ENCODE results near the gene CACFD1. TPM values are rescaled to one million over a fixed set of nuclear protein-coding genes. Genes with fewer than 3 reads are reported as not detected.

Gene CACFD1
- total and polyA plus RNA-seq, 2 of the 13 experiments (the other 11 are each of a cell fraction or from before 2014, with no cell fraction given): 13.8 to 14.6 TPM

GRCh38 chr9:133421615-133422542 is 37.9 kb upstream of the CACFD1 start, which contains the start of gene ADAMTS13 (continued):
- 0 out of 2 replicates have a peak, but pooled peaks have one; percentile 50 for TF ChIP-seq DZIP1 (CRISPR knock-in tag; IDR thresholded peaks at IDR 0.05)
- TF ChIP-seq GTF3A (CRISPR knock-in tag; conservative IDR thresholded peaks at IDR 0.05): no peak
- no peak for TF ChIP-seq ZNF292 (CRISPR knock-in tag; IDR thresholded peaks at IDR 0.05; ENCODE audit: borderline replicate concordance, low read depth)
- TF ChIP-seq PHF8 (CRISPR knock-in tag; IDR thresholded peaks at IDR 0.05): peak; percentile 29; the same call in 1 of the 2 replicates
- no peak for TF ChIP-seq POGK (CRISPR knock-in tag; conservative IDR thresholded peaks at IDR 0.05)
- no peak for TF ChIP-seq HBP1 (CRISPR knock-in tag; IDR thresholded peaks at IDR 0.05; ENCODE audit: low read depth)
- TF ChIP-seq KAT8 (CRISPR knock-in tag; IDR thresholded peaks at IDR 0.05): 0 out of 2 replicates have a peak, but pooled peaks have one; percentile 22
- TF ChIP-seq ZNF839 (CRISPR knock-in tag; IDR thresholded peaks at IDR 0.05; ENCODE audit: borderline replicate concordance): no peak
- TF ChIP-seq CSRNP1 (CRISPR knock-in tag; IDR thresholded peaks at IDR 0.05): no peak
- TF ChIP-seq ZNF607 (CRISPR knock-in tag; IDR thresholded peaks at IDR 0.05; ENCODE audit: borderline replicate concordance): no peak
- TF ChIP-seq ARNTL (CRISPR knock-in tag; IDR thresholded peaks at IDR 0.05): no peak
- TF ChIP-seq UBTF (CRISPR knock-in tag; IDR thresholded peaks at IDR 0.05): no peak
- TF ChIP-seq ELF4 (CRISPR knock-in tag; IDR thresholded peaks at IDR 0.05; ENCODE audit: borderline replicate concordance): no peak
- 0 out of 4 replicates have a peak, but pooled peaks of 1 of the 2 experiments have one; percentile 20 for TF ChIP-seq HMGXB4 (CRISPR knock-in tag; IDR thresholded peaks at IDR 0.05; ENCODE audit: borderline replicate concordance in 1 of 2, low read depth in 1 of 2)

Measured in HepG2 (cell line).